WERI-Rb-1 (cell line): ENCODE results near the gene KAZN.

Experiments used
- DNase-seq: peaks from one replicate; pipeline ENCODE4 v3.0.0-alpha.2; 2020
- H3K27ac ChIP-seq: fragments of 250-450 bp; sonication (Bioruptor Pico); 2 replicates; pipeline ENCODE4 v1.5.1; 2020; ENCODE audit warnings: mild to moderate bottlenecking, moderate library complexity
- H3K27me3 ChIP-seq: fragments of 250-450 bp; sonication (Bioruptor Pico); 2 replicates; pipeline ENCODE4 v1.5.1; 2021; ENCODE audit warnings: mild to moderate bottlenecking, low read depth, moderate library complexity; ENCODE audit not compliant: insufficient read depth, severe bottlenecking
- H3K36me3 ChIP-seq: fragments of 250-450 bp; sonication (Bioruptor Pico); 2 replicates; pipeline ENCODE4 v1.5.1; 2020; ENCODE audit warnings: mild to moderate bottlenecking, moderate library complexity
- H3K4me3 ChIP-seq: 2 replicates; pipeline ENCODE4 v1.5.1; 2011; ENCODE audit warnings: low read depth, mild to moderate bottlenecking, control low read depth, low read length
- H3K9me3 ChIP-seq: fragments of 250-450 bp; sonication (Bioruptor Pico); 2 replicates; pipeline ENCODE4 v1.5.1; 2021; ENCODE audit warnings: mild to moderate bottlenecking, moderate library complexity; ENCODE audit not compliant: severe bottlenecking
- CTCF ChIP-seq: IDR thresholded peaks from 2 replicates; pipeline ENCODE4 v1.5.1; 2011; ENCODE audit warnings: low read depth, mild to moderate bottlenecking, control low read depth, inconsistent platforms, low read length

The KAZN gene

DNA sequence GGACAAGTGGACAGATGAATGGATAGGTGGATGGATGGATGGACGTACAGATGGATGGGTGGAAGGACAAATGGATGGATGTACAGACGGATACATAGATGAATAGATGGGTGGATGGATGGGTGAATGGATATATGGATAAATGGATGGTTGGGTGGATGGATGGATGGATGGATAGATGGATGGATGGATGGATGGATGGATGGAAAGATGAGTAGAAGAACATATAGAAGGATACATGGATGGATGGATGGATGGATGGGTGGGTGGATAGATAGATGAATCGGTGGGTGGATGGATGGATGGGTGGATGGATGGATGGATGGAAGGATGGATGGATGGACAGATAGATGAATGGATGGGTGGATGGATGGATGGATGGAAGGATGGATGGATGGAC, 274.3 kb downstream of the KAZN start:
- Histone ChIP-seq H3K4me3 (no peak overlapping the region), H3K27me3 (peaks cover 3% of the 10 kb centered on the region), H3K27ac (no peak overlapping the region), H3K9me3 (no peaks in the 10 kb centered on the region), H3K36me3 (no peaks in the 10 kb centered on the region)
- DNase-seq = no peak
- TF ChIP-seq CTCF = no peak

- TF ChIP-seq CTCF = no peak
Observed at GRCh38 chr1:14873677-14874076, 275.2 kb downstream of the KAZN start.

DNA sequence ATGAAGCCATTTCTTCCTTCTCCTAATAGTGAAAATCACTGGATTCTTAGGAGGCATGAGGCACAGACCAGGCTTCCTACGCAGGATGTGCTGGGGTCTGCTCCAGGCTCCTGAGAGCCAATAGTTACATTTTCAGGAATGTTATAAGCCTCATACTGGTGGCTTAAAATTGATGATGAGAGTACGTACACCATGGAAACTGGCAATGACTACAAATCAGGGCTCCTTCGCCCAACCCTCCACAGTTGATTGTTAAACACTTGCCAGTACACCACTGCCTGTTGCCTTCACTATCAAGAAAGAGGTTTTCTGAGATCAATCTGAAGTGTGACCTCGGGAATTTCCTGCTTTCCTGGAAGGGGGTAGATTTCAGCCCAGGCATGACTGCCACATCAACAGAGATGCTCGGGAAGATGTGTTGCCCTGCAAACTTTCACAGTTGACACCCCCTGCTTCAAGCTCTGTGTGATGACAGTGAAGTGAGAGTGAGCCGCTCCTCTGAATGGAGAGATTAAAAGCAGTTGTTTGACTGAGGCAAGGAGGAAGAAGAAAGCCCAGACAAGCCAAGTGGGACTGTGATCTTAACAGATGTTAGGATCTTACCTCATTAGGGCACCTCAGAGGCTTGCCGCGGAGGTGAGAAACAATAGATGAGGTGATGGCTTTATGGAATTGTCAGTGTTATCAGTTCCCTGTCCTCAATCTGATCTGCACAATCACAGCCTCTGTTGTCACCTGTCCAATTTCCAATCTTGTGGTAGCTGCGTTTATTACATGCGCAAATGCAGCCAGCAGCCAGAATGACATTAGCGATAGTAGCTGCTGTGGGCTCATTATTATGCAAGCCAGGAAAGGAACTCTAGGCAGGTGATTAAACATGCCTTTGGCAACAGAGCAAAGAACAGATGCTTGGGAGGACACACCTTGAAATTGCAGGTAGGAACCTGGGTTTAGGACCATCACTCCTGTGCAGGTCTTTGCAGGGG, 277.3 kb downstream of the KAZN start:
- no peak for TF ChIP-seq CTCF
- Histone ChIP-seq H3K36me3 (no peaks in the 10 kb centered on the region), H3K27ac (no peak overlapping the region), H3K9me3 (no peaks in the 10 kb centered on the region), H3K4me3 (no peak overlapping the region), H3K27me3 (peaks cover 3% of the 10 kb centered on the region)
- DNase-seq = no peak

More at GRCh38 chr1:14873677-14874076, 275.2 kb downstream of the KAZN start:
- no peaks in the 10 kb centered on the region for H3K9me3 ChIP-seq
- H3K4me3 ChIP-seq = no peak overlapping the region
- no peak overlapping the region for H3K27ac ChIP-seq
- peaks cover 3% of the 10 kb centered on the region for H3K27me3 ChIP-seq
- no peak for DNase-seq
- H3K36me3 ChIP-seq = no peaks in the 10 kb centered on the region

DNA sequence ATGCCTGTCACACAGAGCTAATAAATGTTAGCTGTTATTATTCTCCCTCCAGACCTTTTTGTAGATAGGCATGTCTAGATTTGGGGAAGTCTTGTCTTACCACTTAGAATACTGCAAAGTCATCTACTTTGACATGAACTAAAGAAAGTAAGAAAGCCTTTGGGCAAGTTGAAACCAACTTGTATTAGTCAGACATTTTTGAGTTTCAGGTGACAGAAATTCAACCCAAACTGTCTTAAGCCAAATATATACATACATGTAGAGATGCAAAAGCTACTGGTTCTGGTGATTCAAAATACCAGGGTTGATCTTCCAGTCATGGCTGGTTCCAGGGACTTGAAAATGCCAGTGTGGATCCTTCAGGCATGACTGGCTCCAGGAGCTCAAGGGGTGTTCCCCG, 278.3 kb downstream of the KAZN start:
- H3K27ac ChIP-seq = no peak overlapping the region
- no peak for TF ChIP-seq CTCF
- no peaks in the 10 kb centered on the region for H3K9me3 ChIP-seq
- no peak overlapping the region for H3K4me3 ChIP-seq
- peaks cover 3% of the 10 kb centered on the region for H3K27me3 ChIP-seq
- DNase-seq = no peak
- H3K36me3 ChIP-seq = no peaks in the 10 kb centered on the region

DNA sequence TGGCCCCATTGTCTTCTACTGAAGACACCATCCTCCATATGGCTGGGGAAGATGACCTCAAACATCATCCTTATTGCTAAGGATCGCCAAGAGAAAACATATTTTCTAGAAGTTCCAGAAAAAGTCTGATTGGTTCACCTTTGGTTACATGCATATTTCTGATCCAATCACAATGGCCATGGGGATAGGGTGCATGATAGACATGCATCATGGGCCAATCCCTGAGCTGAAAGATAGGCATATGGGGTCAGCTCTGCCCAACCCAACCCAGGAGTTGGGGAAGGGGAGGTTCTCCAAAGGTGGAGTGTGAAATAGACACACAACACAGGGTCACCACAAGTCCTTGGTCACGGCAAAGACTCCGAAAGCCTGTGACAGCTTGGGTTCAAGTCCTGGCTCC, 278.7 kb downstream of the KAZN start:
- no peaks in the 10 kb centered on the region for H3K36me3 ChIP-seq
- TF ChIP-seq CTCF = no peak
- no peak overlapping the region for H3K27ac ChIP-seq
- peaks cover 3% of the 10 kb centered on the region for H3K27me3 ChIP-seq
- H3K4me3 ChIP-seq = no peak overlapping the region
- no peak for DNase-seq
- no peaks in the 10 kb centered on the region for H3K9me3 ChIP-seq
